Astrocyte (in vitro differentiated cells and primary cell): Measurements from ENCODE around the gene CDC42BPA. TPM values are rescaled to one million over a fixed set of nuclear protein-coding genes. Genes with fewer than 3 reads are reported as not detected.

Experiments used
- DNase-seq: peaks from one replicate; pipeline ENCODE4 v3.0.0-alpha.2; 2010; ENCODE audit warnings: low read depth
- FAIRE-seq: peaks from 2 replicates; lab custom pipeline; 2011; peaks lifted over from hg19 to GRCh38; lab: Jason Lieb, UNC
- H2AFZ ChIP-seq: 2 replicates; pipeline ENCODE4 v1.6.0; 2012; ENCODE audit warnings: low read depth, low read length, inconsistent platforms
- H3K27ac ChIP-seq: 2 replicates; pipeline ENCODE4 v1.5.1; 2011; ENCODE audit warnings: low read depth, low read length, inconsistent platforms
- H3K27me3 ChIP-seq: 2 replicates; pipeline ENCODE4 v1.6.0; 2011; ENCODE audit warnings: low read length, inconsistent platforms; ENCODE audit not compliant: insufficient read depth
- H3K36me3 ChIP-seq: 2 replicates; pipeline ENCODE4 v1.5.1; 2011; ENCODE audit warnings: low read length, inconsistent platforms; ENCODE audit not compliant: insufficient read depth
- H3K4me1 ChIP-seq: 2 replicates; pipeline ENCODE4 v1.5.1; 2011; ENCODE audit warnings: low read length, inconsistent platforms; ENCODE audit not compliant: insufficient read depth
- H3K4me2 ChIP-seq: 2 replicates; pipeline ENCODE4 v1.6.0; 2012; ENCODE audit warnings: low read length, inconsistent platforms
- H3K4me3 ChIP-seq: 2 replicates; pipeline ENCODE4 v1.5.1; 2011; ENCODE audit warnings: low read depth, mild to moderate bottlenecking, low read length, inconsistent platforms; ENCODE audit not compliant: insufficient read depth
- H3K79me2 ChIP-seq: 2 replicates; pipeline ENCODE4 v1.6.0; 2012; ENCODE audit warnings: mild to moderate bottlenecking, low read length, inconsistent platforms; ENCODE audit not compliant: insufficient read depth
- H3K9ac ChIP-seq: 2 replicates; pipeline ENCODE4 v1.6.0; 2012; ENCODE audit warnings: mild to moderate bottlenecking, low read length, inconsistent platforms
- H3K9me3 ChIP-seq: 2 replicates; pipeline ENCODE4 v1.5.1; 2012; ENCODE audit warnings: low read depth, mild to moderate bottlenecking, low read length, inconsistent platforms; ENCODE audit not compliant: insufficient read depth
- H4K20me1 ChIP-seq: 2 replicates; pipeline ENCODE4 v1.6.0; 2012; ENCODE audit warnings: low read length, inconsistent platforms; ENCODE audit not compliant: insufficient read depth
- H3K27ac Mint-ChIP-seq: one replicate; pipeline ENCODE4 v1.8.0; 2021; ENCODE audit warnings: mild to moderate bottlenecking, mixed read lengths; ENCODE audit not compliant: unreplicated experiment
- H3K27me3 Mint-ChIP-seq: one replicate; pipeline ENCODE4 v1.8.0; 2021; ENCODE audit warnings: low read depth, mixed read lengths; ENCODE audit not compliant: unreplicated experiment
- H3K36me3 Mint-ChIP-seq: one replicate; pipeline ENCODE4 v1.8.0; 2021; ENCODE audit warnings: low read depth, mixed read lengths; ENCODE audit not compliant: unreplicated experiment
- H3K4me1 Mint-ChIP-seq: one replicate; pipeline ENCODE4 v1.8.0; 2021; ENCODE audit warnings: low read depth, mixed read lengths; ENCODE audit not compliant: unreplicated experiment
- H3K4me3 Mint-ChIP-seq: one replicate; pipeline ENCODE4 v1.8.0; 2021; ENCODE audit warnings: mild to moderate bottlenecking, moderate library complexity, mixed read lengths; ENCODE audit not compliant: unreplicated experiment
- H3K9me3 Mint-ChIP-seq: one replicate; pipeline ENCODE4 v1.8.0; 2021; ENCODE audit warnings: mild to moderate bottlenecking, mixed read lengths; ENCODE audit not compliant: unreplicated experiment
- CTCF ChIP-seq: IDR thresholded peaks from 2 replicates; pipeline ENCODE4 v1.5.1; 2011; ENCODE audit warnings: low read depth, mild to moderate bottlenecking, inconsistent platforms, low read length, moderate library complexity; ENCODE audit not compliant: insufficient read depth
- EZH2 ChIP-seq: IDR thresholded peaks from 2 replicates; pipeline ENCODE4 v1.6.1; 2012; ENCODE audit warnings: mild to moderate bottlenecking, low read length, inconsistent platforms; ENCODE audit not compliant: insufficient read depth
- total RNA-seq: library from RNA; stranded (reverse); gene quantifications from 2 replicates; pipeline ENCODE4 v1.2.1, GENCODE V29; 2021

CDC42BPA gene
- total RNA-seq, 1 donor from 2014 or later = 34.5 TPM

- no peaks in the 10 kb centered on the region for H3K9me3 ChIP-seq
- H3K27me3 Mint-ChIP-seq = no peaks in the 10 kb centered on the region
- H3K36me3 ChIP-seq = no peaks in the 10 kb centered on the region
- no peak overlapping the region for H3K4me2 ChIP-seq
- H3K4me3 Mint-ChIP-seq = no peak overlapping the region
- no peak overlapping the region for H2AFZ ChIP-seq
- no peaks in the 10 kb centered on the region for H3K4me1 ChIP-seq
- peaks cover 14% of the 10 kb centered on the region for H4K20me1 ChIP-seq
- DNase-seq (peak; percentile 64), FAIRE-seq (no peak)
- peaks cover 15% of the 10 kb centered on the region for H3K79me2 ChIP-seq
- H3K27ac ChIP-seq = no peak overlapping the region
- no peak overlapping the region for H3K27ac Mint-ChIP-seq
- H3K4me1 Mint-ChIP-seq = peaks cover 6% of the 10 kb centered on the region
- H3K27me3 ChIP-seq = no peaks in the 10 kb centered on the region
- H3K9ac ChIP-seq = no peak overlapping the region
- H3K36me3 Mint-ChIP-seq = peaks cover 7% of the 10 kb centered on the region
- no peak overlapping the region for H3K4me3 ChIP-seq
- no peak for TF ChIP-seq EZH2
- TF ChIP-seq CTCF = no peak
- H3K9me3 Mint-ChIP-seq = no peaks in the 10 kb centered on the region
These were observed 144.1 kb downstream of the CDC42BPA start for GRCh38 chr1:227174164-227174563.

GRCh38 chr1:227170361-227171166, 147.7 kb downstream of the CDC42BPA start:
- H3K4me3 ChIP-seq = no peak overlapping the region
- Mint-ChIP-seq H3K27me3 (no peaks in the 10 kb centered on the region), H3K4me3 (no peak overlapping the region), H3K4me1 (peaks cover 8% of the 10 kb centered on the region), H3K9me3 (no peaks in the 10 kb centered on the region), H3K27ac (no peak overlapping the region), H3K36me3 (no peaks in the 10 kb centered on the region)
- no peak overlapping the region for H3K4me2 ChIP-seq
- no peak for TF ChIP-seq CTCF
- no peak for TF ChIP-seq EZH2
- FAIRE-seq (no peak), DNase-seq (peak; percentile 61)
- H4K20me1 ChIP-seq = peaks cover 21% of the 10 kb centered on the region
- H3K27ac ChIP-seq = no peak overlapping the region
- H3K4me1 ChIP-seq = no peaks in the 10 kb centered on the region
- no peaks in the 10 kb centered on the region for H3K27me3 ChIP-seq
- peaks cover 12% of the 10 kb centered on the region for H3K79me2 ChIP-seq
- no peak overlapping the region for H2AFZ ChIP-seq
- no peaks in the 10 kb centered on the region for H3K9me3 ChIP-seq
- H3K9ac ChIP-seq = no peak overlapping the region
- H3K36me3 ChIP-seq = no peaks in the 10 kb centered on the region

- H3K9me3 ChIP-seq = no peaks in the 10 kb centered on the region
- DNase-seq = no peak
- Mint-ChIP-seq H3K36me3 (no peaks in the 10 kb centered on the region), H3K4me1 (peaks cover 8% of the 10 kb centered on the region), H3K27ac (no peak overlapping the region), H3K9me3 (no peaks in the 10 kb centered on the region), H3K27me3 (no peaks in the 10 kb centered on the region), H3K4me3 (no peak overlapping the region)
- peaks cover 12% of the 10 kb centered on the region for H3K79me2 ChIP-seq
- no peak overlapping the region for H3K4me2 ChIP-seq
- no peak for FAIRE-seq
- no peaks in the 10 kb centered on the region for H3K27me3 ChIP-seq
- no peak overlapping the region for H2AFZ ChIP-seq
- no peaks in the 10 kb centered on the region for H3K36me3 ChIP-seq
- no peak overlapping the region for H3K4me3 ChIP-seq
- H3K4me1 ChIP-seq = no peaks in the 10 kb centered on the region
- peaks cover 21% of the 10 kb centered on the region for H4K20me1 ChIP-seq
- no peak overlapping the region for H3K9ac ChIP-seq
- no peak for TF ChIP-seq EZH2
- TF ChIP-seq CTCF = no peak
- no peak overlapping the region for H3K27ac ChIP-seq
These were observed 148.9 kb downstream of the CDC42BPA start for GRCh38 chr1:227169343-227169742.
